ENCODE data around the gene ARHGAP30. TPM values are rescaled to one million over a fixed set of nuclear protein-coding genes. Genes with fewer than 3 reads are reported as not detected.

ARHGAP30 gene
- total and polyA plus RNA-seq, 2 of the 8 experiments (the other 6 are each of a cell fraction or from before 2014, with no cell fraction given), result 0.27 to 0.39 TPM

DNA sequence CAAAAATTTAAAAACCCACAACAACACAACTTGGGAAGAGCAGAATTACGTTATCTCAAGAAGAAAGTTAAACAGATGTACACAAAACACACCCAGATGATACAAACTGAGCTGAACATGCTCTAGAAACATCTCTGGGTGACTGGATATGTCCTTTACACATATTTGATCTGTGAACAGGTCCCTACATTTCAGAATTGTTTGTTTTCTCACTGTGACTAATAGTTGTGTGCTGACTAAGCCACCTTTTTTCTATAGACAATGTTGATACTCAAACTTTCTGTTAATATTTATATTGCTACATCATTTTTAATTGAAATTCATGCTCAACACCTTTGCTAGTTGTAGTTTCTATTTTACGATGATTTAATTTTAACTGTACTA lies 47.7 kb downstream of the ARHGAP30 start:
- Histone ChIP-seq H2BK15ac (ENCODE audit: low read length) (no peak overlapping the region), H3K4me1 (replicated peaks in 1 of 4; ENCODE audit: control insufficient read depth in 3 of 4, insufficient read depth in 4 of 4, low read length in 3 of 4) (peaks cover 7 to 17% (median 13%) of the 10 kb centered on the region in 4 experiments), H4K5ac (ENCODE audit: insufficient read length, low read depth, low read length) (no peak overlapping the region), H3K4ac (replicated peaks; ENCODE audit: insufficient read length, low read depth, low read length) (no peak overlapping the region), H3K4me2 (ENCODE audit: insufficient read depth in 1 of 2, low read depth in 2 of 2, low read length in 2 of 2) (peak overlapping the region; percentile 71 to 92; a peak in 3 of 4 replicates), H3K14ac (ENCODE audit: insufficient read length) (no peak overlapping the region), H2AFZ (ENCODE audit: low read length) (no peak overlapping the region), H3K79me1 (ENCODE audit: low read depth, low read length) (peaks cover 8% of the 10 kb centered on the region), H4K8ac (ENCODE audit: extremely low read depth, insufficient read depth, low read length) (no peak overlapping the region), H3K4me3 (ENCODE audit: extremely low read depth in 1 of 4, insufficient read depth in 2 of 4, low read depth in 3 of 4, low read length in 4 of 4) (peak overlapping the region; percentile 30 to 96 (median 49); a peak in 7 of 8 replicates), H3K27me3 (replicated peaks in 1 of 4; ENCODE audit: control insufficient read depth in 3 of 4, extremely low read depth in 1 of 4, insufficient read depth in 3 of 4, low read length in 3 of 4) (no peaks in the 10 kb centered on the region), H2AK5ac (ENCODE audit: low read depth, low read length) (no peak overlapping the region), H3K79me2 (ENCODE audit: control insufficient read depth in 1 of 2, insufficient read depth in 2 of 2, low read length in 2 of 2) (peaks cover 22 to 39% of the 10 kb centered on the region in 2 experiments), H2BK120ac (replicated peaks; ENCODE audit: low read depth, low read length) (no peak overlapping the region), H2BK12ac (ENCODE audit: low read depth, low read length) (no peak overlapping the region), H3K9ac (replicated peaks in 1 of 4; ENCODE audit: extremely low read depth in 1 of 4, low read depth in 3 of 4, low read length in 3 of 4) (peak overlapping the region in 2 of 4 experiments; percentile 66 to 88; a peak in 2 of 7 replicates), H2BK20ac (ENCODE audit: low read length) (no peak overlapping the region), H3K56ac (replicated peaks; ENCODE audit: insufficient read length, low read depth, low read length) (no peak overlapping the region), H3K23ac (ENCODE audit: insufficient read length) (no peak overlapping the region), H3K27ac (ENCODE audit: low read depth, low read length) (no peak overlapping the region), H2BK5ac (ENCODE audit: low read depth, low read length) (no peak overlapping the region), H3K36me3 (ENCODE audit: control insufficient read depth in 2 of 4, insufficient read depth in 4 of 4, low read length in 3 of 4) (no peaks in the 10 kb centered on the region; a peak in 1 of 8 replicates), H4K91ac (replicated peaks; ENCODE audit: insufficient read length, low read length) (no peak overlapping the region), H3K9me3 (ENCODE audit: insufficient read depth in 2 of 2, low read depth in 1 of 2, low read length in 1 of 2) (no peaks in the 10 kb centered on the region), H3K23me2 (ENCODE audit: low read depth, low read length) (peaks cover 11% of the 10 kb centered on the region), H3K18ac (ENCODE audit: extremely low read depth, low read length) (no peak overlapping the region), H4K20me1 (replicated peaks in 1 of 2; ENCODE audit: control insufficient read depth in 1 of 2, insufficient read depth in 2 of 2, low read length in 2 of 2) (peaks cover 6 to 13% of the 10 kb centered on the region in 2 experiments)
- DNase-seq (ENCODE audit: low read depth in 1 of 2, low spot score in 2 of 2) (no peak), FAIRE-seq (no peak)
- WGBS, 2 experiments (ENCODE audit: extremely low coverage in 1 of 2, insufficient coverage in 1 of 2, insufficient read length in 1 of 2, insufficient replicate concordance in 2 of 2, low coverage in 1 of 2, low lambda C conversion rate in 2 of 2, missing lambda C conversion rate in 1 of 2), result 93% methylated on average over 2 of the region's 2 CpGs; no CpG with 5 or more reads in 1 of the 2 experiments
- ChIA-PET POLR2A (ENCODE audit: partially characterized antibody) (interaction anchor here (0.6 to 3.9 kb wide), 12 partner anchors 9 to 118 kb away, joined by 3 to 50 read pairs (median 8); partner anchors contain the start of genes DEDD, KLHDC9, TSTD1 and USF1), CTCF (ENCODE audit: partially characterized antibody) (interaction anchor here (0.9 to 3.5 kb wide), 10 partner anchors 10 to 187 kb away, joined by 3 to 26 read pairs (median 4); partner anchors contain the start of genes KLHDC9 and USF1)

All from H1 (cell line).